ENCODE measurements around the gene SLC38A2. TPM values are rescaled to one million over a fixed set of nuclear protein-coding genes. Genes with fewer than 3 reads are reported as not detected.

SLC38A2 gene
- total RNA-seq, 2 donors from 2014 or later, result 334 to 384 TPM

DNA sequence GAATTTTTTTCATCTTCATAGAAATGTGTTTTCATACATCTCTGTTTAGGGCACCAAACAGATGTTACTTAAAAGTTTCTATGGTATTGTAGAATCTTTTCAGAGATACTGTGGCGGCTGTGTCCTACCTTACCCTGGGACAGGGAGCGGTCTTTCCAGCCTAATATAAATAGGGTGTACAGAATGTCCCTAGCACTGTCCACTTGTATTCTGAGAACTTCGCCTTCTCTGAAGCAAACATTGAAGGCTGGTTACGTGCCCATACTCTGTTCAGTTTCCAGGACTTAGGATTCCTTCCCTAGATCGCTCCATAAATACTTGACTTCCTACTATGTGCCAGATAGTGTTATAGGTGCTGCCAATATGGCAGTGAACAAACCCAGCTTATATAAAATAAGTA, 24.3 kb upstream of the SLC38A2 start:
- H3K9me3 ChIP-seq, result no peaks in the 10 kb centered on the region
- ATAC-seq (ENCODE audit: insufficient number of reproducible peaks, low FRiP score, low read depth), result no peak
- no peak overlapping the region for H3K4me3 ChIP-seq
- H3K36me3 ChIP-seq, result no peaks in the 10 kb centered on the region
- H3K4me1 ChIP-seq (ENCODE audit: control insufficient read depth in 1 of 2, low read depth in 2 of 2), result peaks cover 2 to 17% of the 10 kb centered on the region in 2 donors
- no peak overlapping the region for H3K27ac ChIP-seq
- TF ChIP-seq, protein P1, sequence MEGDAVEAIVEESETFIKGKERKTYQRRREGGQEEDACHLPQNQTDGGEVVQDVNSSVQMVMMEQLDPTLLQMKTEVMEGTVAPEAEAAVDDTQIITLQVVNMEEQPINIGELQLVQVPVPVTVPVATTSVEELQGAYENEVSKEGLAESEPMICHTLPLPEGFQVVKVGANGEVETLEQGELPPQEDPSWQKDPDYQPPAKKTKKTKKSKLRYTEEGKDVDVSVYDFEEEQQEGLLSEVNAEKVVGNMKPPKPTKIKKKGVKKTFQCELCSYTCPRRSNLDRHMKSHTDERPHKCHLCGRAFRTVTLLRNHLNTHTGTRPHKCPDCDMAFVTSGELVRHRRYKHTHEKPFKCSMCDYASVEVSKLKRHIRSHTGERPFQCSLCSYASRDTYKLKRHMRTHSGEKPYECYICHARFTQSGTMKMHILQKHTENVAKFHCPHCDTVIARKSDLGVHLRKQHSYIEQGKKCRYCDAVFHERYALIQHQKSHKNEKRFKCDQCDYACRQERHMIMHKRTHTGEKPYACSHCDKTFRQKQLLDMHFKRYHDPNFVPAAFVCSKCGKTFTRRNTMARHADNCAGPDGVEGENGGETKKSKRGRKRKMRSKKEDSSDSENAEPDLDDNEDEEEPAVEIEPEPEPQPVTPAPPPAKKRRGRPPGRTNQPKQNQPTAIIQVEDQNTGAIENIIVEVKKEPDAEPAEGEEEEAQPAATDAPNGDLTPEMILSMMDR (IDR thresholded peaks at IDR 0.05), result no peak
- H3K27me3 ChIP-seq (replicated peaks; ENCODE audit: insufficient read depth), result no peaks in the 10 kb centered on the region
- DNase-seq (ENCODE audit: low spot score), result no peak

DNA sequence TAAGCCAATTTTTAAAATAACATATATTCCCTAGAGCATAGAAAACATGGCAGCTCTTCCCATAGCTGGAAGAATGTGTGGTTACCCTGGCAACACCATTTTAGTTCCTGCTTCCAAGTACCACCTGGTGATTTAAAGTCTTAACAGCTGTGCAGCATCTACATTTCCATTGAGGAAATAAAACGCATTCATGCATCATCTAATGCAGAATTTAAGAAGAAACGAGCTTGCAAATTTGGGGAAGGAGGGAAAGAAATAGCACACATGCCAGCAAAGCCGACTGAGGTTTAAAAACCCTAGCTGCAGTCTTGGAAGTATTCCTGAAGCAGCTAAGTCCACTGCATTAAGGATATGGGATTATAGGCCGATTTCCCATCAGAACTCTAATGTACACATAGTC, 22.8 kb upstream of the SLC38A2 start:
- H3K4me1 ChIP-seq (ENCODE audit: control insufficient read depth in 1 of 2, low read depth in 2 of 2), result peaks cover 11 to 17% of the 10 kb centered on the region in 2 donors
- no peak for ATAC-seq (ENCODE audit: insufficient number of reproducible peaks, low FRiP score, low read depth)
- no peak for DNase-seq (ENCODE audit: low spot score)
- H3K9me3 ChIP-seq, result no peaks in the 10 kb centered on the region
- H3K27ac ChIP-seq, result no peak overlapping the region
- H3K4me3 ChIP-seq, result no peak overlapping the region
- no peaks in the 10 kb centered on the region for H3K27me3 ChIP-seq (replicated peaks; ENCODE audit: insufficient read depth)
- H3K36me3 ChIP-seq, result no peaks in the 10 kb centered on the region
- TF ChIP-seq, protein P1 (IDR thresholded peaks at IDR 0.05), result no peak

DNA sequence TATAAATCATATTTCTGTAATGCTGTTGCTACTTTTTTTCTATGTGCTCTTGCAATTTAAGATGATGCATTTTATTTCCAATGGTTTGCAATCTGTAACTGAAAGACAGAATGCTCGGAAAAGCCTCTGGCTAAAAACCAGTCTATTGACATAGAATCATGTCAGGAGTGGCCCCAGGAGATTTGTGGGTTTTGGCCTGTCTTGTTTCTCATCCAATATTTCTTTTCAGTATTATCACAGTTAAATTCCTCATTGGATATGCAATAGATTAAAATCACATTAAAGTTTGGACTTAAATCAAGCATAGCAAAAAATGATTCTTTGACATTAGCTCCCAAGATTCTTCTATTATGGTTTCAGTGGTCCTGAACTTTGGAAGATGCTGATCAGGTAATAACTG, 19.1 kb upstream of the SLC38A2 start:
- Histone ChIP-seq H3K9me3 (no peaks in the 10 kb centered on the region), H3K4me1 (ENCODE audit: control insufficient read depth in 1 of 2, low read depth in 2 of 2) (peaks cover 42 to 53% of the 10 kb centered on the region in 2 donors), H3K36me3 (no peaks in the 10 kb centered on the region), H3K27me3 (replicated peaks; ENCODE audit: insufficient read depth) (no peaks in the 10 kb centered on the region), H3K4me3 (no peak overlapping the region), H3K27ac (peak overlapping the region; percentile 57 to 96)
- DNase-seq (ENCODE audit: low spot score) (no peak), ATAC-seq (ENCODE audit: insufficient number of reproducible peaks, low FRiP score, low read depth) (no peak)
- TF ChIP-seq, protein P1 (IDR thresholded peaks at IDR 0.05), result no peak

DNA sequence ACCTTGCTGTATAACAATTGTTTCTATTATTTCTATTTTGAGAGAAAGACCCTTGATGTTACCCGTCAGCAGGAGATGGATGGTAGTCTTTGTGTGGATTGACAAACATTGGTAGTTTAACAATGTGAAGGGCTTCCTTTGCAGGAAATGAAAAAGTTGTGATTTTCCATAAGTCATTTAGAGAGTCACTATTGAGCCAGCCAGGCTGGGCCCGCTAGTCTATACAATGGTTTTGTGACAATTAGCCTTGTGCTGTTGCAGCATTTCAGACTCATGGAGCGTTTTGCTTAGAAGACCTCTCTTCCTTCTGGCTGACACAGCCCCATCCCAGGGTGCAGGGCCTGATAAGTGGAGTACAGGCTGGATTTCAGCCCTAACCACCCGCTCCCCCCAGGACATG, 18.3 kb upstream of the SLC38A2 start:
- no peak for ATAC-seq (ENCODE audit: insufficient number of reproducible peaks, low FRiP score, low read depth)
- Histone ChIP-seq H3K36me3 (no peaks in the 10 kb centered on the region), H3K4me3 (no peak overlapping the region), H3K27ac (peak overlapping the region; percentile 57 to 96), H3K27me3 (replicated peaks; ENCODE audit: insufficient read depth) (no peaks in the 10 kb centered on the region), H3K4me1 (ENCODE audit: control insufficient read depth in 1 of 2, low read depth in 2 of 2) (peaks cover 46 to 60% of the 10 kb centered on the region in 2 donors), H3K9me3 (no peaks in the 10 kb centered on the region)
- TF ChIP-seq, protein P1 (IDR thresholded peaks at IDR 0.05), result no peak
- DNase-seq (ENCODE audit: low spot score), result no peak

DNA sequence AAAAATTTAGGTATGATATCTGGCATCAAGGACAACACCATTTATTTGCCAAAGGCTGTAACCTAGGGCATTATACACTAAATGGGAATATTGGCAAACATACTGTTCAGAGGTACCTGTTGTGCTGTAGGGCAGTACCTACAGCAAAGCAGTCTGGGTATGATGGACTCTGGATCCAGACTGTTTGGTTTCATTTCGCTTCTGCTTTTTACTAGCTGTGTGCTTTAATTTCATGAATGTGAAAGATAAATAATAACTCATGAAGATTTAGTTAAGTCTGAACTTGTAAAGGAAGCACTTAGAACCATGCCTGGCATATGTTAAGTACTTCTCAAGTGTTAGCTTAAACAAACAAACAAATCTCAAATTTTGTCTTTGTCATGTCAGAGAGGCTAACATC, 17.7 kb upstream of the SLC38A2 start:
- Histone ChIP-seq H3K9me3 (no peaks in the 10 kb centered on the region), H3K27ac (peak overlapping the region; percentile 57 to 96), H3K4me3 (no peak overlapping the region), H3K27me3 (replicated peaks; ENCODE audit: insufficient read depth) (no peaks in the 10 kb centered on the region), H3K4me1 (ENCODE audit: control insufficient read depth in 1 of 2, low read depth in 2 of 2) (peaks cover 52 to 66% of the 10 kb centered on the region in 2 donors), H3K36me3 (no peaks in the 10 kb centered on the region)
- ATAC-seq (ENCODE audit: insufficient number of reproducible peaks, low FRiP score, low read depth), result no peak
- TF ChIP-seq, protein P1 (IDR thresholded peaks at IDR 0.05), result no peak
- DNase-seq (ENCODE audit: low spot score), result no peak

Data from thoracic aorta (tissue), 2 donors.